Fibroblast of villous mesenchyme (primary cell): ENCODE measurements around the gene SFTPD. TPM values are rescaled to one million over a fixed set of nuclear protein-coding genes. Genes with fewer than 3 reads are reported as not detected.

Experiments used
- DNase-seq: peaks from one replicate; pipeline ENCODE4 v3.0.0-alpha.2; 2010; ENCODE audit warnings: low read depth
- H3K4me3 ChIP-seq: 2 replicates; pipeline ENCODE4 v1.5.1; 2011; ENCODE audit warnings: low read depth, mild to moderate bottlenecking, low read length
- CTCF ChIP-seq: IDR thresholded peaks from 2 replicates; pipeline ENCODE4 v1.5.1; 2012; ENCODE audit warnings: low read depth, mild to moderate bottlenecking, low read length; ENCODE audit not compliant: insufficient read depth
- total RNA-seq: library from RNA; depleted of rRNA; stranded (reverse); fragments of >200 nt; gene quantifications from 2 replicates; pipeline ENCODE4 v1.2.3, GENCODE V29; 2012

Gene SFTPD
- total RNA-seq, 1 donor = not detected

- TF ChIP-seq CTCF = no peak
- no peak for DNase-seq
- no peak overlapping the region for H3K4me3 ChIP-seq
Observed at GRCh38 chr10:79944428-79945395, 4.2 kb downstream of the SFTPD start.

DNA sequence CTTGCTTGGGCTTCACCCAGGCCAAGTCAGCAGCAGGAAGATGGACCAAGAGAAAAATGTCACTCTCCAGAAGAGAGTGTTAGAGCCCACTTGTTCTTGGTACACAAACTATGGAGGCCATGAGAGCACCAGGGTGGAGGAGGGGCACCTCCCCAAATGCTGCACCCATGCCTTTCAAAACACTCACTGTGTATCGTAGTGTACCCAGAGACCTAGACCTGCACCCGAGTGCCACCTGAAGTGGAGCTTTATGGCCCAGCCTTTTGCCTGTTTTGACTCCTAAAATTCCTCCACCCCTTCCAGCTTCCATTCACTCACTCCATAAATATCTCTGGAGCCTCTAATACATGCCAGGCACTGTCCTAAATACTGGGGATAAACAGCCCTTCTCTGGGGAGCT, 5.0 kb downstream of the SFTPD start:
- no peak overlapping the region for H3K4me3 ChIP-seq
- DNase-seq = no peak
- TF ChIP-seq CTCF = no peak

DNA sequence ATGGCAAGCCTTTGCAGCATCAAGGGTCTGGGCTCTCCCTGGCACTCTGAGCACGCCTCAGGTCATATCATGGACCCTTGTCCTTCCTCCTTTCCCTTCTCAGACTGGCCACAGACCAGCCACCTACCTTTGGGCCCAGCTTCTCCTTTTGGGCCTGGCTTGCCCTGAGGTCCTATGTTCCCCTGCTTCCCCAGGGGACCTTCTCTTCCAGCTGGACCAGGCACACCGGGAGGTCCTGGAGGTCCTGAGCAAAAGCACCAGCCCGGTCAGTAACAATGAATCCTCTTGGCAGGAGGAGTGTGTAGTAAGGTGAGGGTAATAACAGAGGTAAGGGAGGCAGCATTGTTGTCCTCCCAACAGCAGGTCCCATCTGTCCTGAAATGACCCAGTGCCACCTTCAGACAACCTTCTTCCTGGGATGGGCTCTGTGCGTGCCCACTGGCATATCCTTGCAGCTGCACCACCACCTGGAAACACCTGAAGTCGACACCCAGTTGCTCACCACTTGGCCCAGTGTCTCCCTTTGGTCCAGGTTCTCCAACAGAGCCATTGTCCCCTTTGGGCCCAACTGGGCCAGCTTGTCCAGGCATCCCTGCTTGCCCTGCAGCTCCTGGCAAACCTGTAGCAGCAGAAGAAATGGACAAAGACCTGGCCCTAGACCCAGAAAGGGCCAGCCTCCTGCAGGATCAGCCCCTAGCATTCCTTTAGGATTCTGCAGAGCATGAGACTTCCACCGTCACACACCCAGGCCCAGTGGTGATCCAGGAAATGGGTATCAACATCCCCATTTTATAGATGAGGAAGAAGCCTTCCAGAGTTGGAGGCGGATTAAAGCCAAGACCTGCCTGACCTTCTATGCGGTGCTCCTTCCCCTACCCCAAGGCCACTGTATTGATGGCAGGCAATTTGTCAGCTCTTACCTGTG, 6.4 kb downstream of the SFTPD start:
- H3K4me3 ChIP-seq = no peak overlapping the region
- DNase-seq = no peak
- TF ChIP-seq CTCF = no peak

GRCh38 chr10:79941585-79942210, 7.2 kb downstream of the SFTPD start:
- H3K4me3 ChIP-seq = no peak overlapping the region
- no peak for TF ChIP-seq CTCF
- DNase-seq = no peak

- H3K4me3 ChIP-seq = no peak overlapping the region
- no peak for DNase-seq
- TF ChIP-seq CTCF = no peak
Observed at GRCh38 chr10:79941146-79941545, 7.8 kb downstream of the SFTPD start.

- no peak overlapping the region for H3K4me3 ChIP-seq
- no peak for DNase-seq
- TF ChIP-seq CTCF = no peak
Observed at GRCh38 chr10:79940431-79940830, 8.5 kb downstream of the SFTPD start.
